Cardiac fibroblast (primary cell): ENCODE results near the gene FOCAD.

ENCODE experiments used
- DNase-seq, 2 donors: peaks; one replicate each; pipeline versions ENCODE4 v3.0.0 to v3.0.0-alpha.2; 2010; ENCODE audit warnings: low read depth in 2 of 2
- H3K4me3 ChIP-seq, 2 donors: replicated peaks in 1 of 2; 1 replicate in 1 of 2; 2 replicates in 1 of 2; pipeline ENCODE4 v1.5.1; 2011; ENCODE audit warnings: low read depth in 2 of 2, low read length in 2 of 2, mild to moderate bottlenecking in 2 of 2, moderate library complexity in 1 of 2
- CTCF ChIP-seq: IDR thresholded peaks from one replicate; pipeline ENCODE4 v1.5.1; 2011; ENCODE audit warnings: low read depth, mild to moderate bottlenecking, low read length, inconsistent platforms

The FOCAD gene

GRCh38 chr9:20990867-20991266 is 306.8 kb downstream of the FOCAD start:
- no peak for TF ChIP-seq CTCF
- H3K4me3 ChIP-seq = no peak overlapping the region
- DNase-seq = no peak

GRCh38 chr9:20994486-20994885 is 310.4 kb downstream of the FOCAD start:
- no peak overlapping the region for H3K4me3 ChIP-seq
- TF ChIP-seq CTCF = no peak
- DNase-seq = no peak

GRCh38 chr9:20995616-20996015 is 311.6 kb downstream of the FOCAD start:
- no peak for DNase-seq
- no peak overlapping the region for H3K4me3 ChIP-seq
- no peak for TF ChIP-seq CTCF

GRCh38 chr9:20996809-20997208 is 312.8 kb downstream of the FOCAD start:
- no peak for DNase-seq
- no peak for TF ChIP-seq CTCF
- no peak overlapping the region for H3K4me3 ChIP-seq

GRCh38 chr9:20997503-20998076 is 313.5 kb downstream of the FOCAD start:
- TF ChIP-seq CTCF = no peak
- no peak overlapping the region for H3K4me3 ChIP-seq
- DNase-seq = no peak

GRCh38 chr9:21001581-21001980 is 317.5 kb downstream of the FOCAD start:
- no peak for TF ChIP-seq CTCF
- DNase-seq = no peak
- H3K4me3 ChIP-seq = no peak overlapping the region

GRCh38 chr9:21002040-21002439 is 318.0 kb downstream of the FOCAD start:
- TF ChIP-seq CTCF = no peak
- DNase-seq = no peak
- no peak overlapping the region for H3K4me3 ChIP-seq
